HG02763 (cell line): Measurements from ENCODE around the gene CCDC181.
"Not testable (repeated sequence)": the region's sequence is repeated elsewhere in the genome, so short reads cannot be mapped to it uniquely, and the experiment has no call there.

Experiments
- ATAC-seq: cut with Tn5 transposase; IDR thresholded peaks from one replicate; pipeline ENCODE4 v1.9.1; 2021; ENCODE audit warnings: mild to moderate bottlenecking, moderate library complexity; ENCODE audit not compliant: unreplicated experiment

CCDC181 gene

DNA sequence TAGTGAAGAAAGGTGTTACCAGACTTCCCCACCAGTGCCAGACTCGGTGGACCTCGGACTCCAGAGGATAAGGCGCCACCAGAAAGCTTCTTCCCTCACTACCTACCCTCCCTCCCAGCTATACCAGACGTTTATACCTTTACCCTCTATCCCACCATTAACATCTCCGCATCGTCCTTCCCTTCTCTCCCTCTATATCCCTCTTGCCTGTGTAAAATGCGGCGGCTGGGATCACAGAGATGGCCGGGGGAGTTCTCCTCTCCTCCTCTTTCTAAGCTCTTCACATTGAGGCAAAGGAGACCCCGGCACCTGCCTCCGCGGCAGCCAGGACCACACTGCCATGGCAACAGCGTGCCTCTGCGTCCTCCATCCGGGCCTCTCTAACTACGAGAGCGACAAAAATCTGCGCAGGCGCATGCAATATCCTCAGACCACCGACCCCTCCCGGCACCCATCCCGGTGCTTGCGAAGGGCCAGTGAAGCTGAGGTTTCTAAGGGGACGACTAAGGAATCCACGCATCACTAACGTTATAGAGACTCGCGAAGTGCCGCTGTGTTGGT lies at the start of gene CCDC181:
Gene CCDC181 (minus strand): TSS at position 394 of the 561 bp plus-strand sequence. CDS start 2,547 bp downstream, outside the sequence.
- ATAC-seq = peak; percentile 67

DNA sequence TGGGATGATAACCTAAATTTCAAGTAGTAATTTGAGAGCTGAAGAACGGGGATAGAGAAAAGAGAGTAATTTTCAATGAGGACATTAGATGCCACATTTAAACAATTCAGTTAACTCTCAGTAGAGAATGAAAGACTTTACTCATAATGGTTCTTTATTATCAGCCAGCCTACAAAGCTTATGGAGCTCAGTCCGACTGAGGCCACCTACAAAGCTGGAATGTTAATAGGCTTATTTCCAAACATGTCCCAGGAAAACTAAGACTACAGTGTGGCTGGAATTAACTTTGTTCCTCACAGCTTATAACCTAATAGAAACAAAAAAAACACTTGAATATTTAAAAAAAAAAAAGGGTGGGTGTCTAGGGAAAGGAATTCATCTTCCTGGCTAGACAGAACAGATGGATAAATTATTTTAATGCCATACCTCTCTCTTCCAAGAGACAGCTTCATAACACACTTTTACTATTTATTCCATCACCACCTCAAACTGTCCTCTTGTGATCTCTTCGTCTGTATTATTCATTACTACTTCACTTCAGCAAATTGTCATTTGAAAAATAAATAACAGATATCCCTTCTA lies 48.6 kb upstream of the CCDC181 start:
- ATAC-seq = no peak

DNA sequence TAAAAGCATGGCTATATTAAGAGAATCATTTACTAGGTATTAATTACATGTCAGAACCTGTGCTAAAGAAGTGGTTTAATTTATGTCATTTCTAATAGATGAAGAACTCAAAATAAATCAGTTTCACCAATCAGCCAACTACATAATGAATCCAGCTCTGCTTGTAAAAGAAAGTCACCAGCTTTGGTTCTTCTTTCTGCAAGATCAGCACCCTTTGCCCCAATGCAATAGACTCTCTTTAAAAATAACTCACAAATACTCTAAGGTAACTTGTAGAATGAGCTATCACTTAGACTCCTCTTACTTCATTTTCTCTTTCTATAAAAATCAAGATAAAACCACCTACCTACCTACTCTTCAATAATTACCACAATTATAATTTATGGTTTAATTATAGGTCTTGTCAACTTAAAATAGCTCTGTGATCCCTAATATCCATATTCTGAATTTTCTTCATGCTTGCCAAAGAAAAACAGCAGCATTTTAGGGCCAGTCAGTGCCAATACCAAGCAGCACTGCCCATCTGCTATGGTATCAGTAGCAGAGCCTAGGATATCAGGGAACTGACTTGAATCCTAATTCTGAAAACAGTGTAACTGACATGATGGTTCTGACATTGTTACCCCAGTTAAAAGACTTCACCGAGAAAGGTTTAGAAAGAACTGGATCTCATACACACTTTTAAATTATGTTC lies 47.2 kb upstream of the CCDC181 start:
- ATAC-seq = no peak

DNA sequence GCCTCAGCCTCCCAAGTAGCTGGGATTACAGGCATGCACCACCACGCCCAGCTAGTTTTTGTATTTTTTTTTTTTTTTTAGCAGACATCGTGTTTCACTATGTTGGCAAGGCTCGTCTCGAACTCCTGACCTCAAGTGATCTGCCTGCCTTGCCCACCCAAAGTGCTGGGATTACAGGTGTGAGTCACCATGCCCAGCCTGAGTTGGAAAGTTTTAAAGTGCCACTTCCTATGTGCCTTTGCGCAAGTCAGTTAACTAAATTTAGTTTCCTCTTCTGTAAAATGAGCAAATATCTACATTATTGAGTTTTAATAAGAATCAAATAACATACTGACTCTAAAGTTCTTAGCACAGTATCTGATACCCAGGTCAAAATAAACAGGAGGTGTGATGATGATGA lies 46.1 kb upstream of the CCDC181 start:
- no peak for ATAC-seq

DNA sequence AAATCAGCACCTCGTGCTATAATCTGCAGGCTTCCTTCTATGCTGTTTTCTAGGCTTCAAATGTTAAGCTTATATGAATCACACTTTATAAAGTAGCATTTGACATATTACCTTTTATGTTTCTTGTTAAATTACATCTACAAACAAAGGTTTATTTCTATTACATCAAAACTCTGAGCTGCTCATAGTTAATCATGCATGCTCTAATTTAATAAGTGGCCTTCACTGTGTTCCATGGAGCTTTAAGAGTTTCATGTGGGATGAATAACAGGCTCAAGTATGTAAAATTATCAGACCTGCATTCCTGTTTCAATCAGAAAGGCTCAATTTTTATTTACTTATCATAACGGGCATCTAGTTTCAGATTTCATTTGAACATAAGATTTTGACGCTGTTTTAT lies 45.5 kb upstream of the CCDC181 start:
- no peak for ATAC-seq

DNA sequence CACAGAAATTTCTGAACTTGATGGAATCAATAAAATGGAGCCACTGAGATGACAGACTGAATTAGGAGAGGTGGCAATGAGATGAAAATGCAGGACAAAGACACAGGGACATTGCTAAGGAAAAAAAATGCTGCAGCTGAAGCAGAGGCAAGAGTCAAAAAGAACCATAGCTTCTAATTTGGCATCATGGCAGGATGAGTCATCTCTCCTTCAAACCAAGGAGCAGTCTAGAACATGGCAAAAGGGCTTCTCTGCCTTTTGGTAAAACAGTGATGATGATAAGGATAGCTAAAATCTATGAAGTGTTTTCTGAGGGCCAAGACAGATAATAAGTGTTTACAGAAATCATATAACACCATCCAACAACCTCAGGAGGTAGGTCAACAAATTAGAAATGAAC lies 41.7 kb upstream of the CCDC181 start:
- ATAC-seq = no peak

DNA sequence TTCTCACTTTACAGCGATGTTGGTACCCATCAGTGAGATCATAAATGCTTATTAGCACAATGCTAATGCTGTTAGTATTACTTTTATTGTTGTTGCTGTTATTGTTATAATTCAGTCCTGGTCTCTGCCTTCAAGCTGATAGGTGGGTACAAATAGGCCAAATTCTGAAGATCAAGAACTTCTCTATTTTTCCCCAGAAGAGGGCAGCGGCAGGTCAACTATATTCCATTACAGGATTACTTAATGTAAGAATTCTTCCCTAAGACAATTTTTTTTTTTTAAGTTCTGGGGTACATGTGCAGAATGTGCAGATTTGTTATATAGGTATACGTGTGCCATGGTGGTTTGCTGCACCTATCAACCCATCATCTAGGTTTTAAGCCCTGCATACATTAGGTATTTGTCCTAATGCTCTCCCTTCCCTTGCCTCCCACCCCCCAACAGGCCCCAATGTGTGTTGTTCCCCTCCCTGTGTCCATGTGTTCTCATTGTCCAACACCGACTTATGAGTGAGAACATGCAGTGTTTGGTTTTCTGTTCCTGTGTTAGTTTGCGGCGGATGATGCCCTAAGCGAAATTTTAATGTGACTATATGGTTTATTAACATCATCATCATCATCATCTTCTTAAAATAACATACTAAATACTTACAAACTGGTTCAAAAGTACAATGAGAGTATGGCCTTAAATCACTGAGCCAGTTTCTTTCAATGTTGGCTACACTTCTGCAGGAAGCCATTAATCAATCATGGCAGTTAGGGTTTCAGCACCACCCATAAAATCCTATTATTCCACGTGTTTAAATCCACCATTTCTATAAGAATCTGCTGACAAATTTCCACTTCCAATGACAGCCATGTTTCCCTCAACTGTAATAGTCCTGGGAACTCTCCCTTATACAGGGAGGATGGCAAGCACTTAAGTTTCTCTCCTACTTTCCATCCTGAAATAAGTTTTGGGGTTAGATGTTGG lies 39.3 kb upstream of the CCDC181 start:
- no peak for ATAC-seq

DNA sequence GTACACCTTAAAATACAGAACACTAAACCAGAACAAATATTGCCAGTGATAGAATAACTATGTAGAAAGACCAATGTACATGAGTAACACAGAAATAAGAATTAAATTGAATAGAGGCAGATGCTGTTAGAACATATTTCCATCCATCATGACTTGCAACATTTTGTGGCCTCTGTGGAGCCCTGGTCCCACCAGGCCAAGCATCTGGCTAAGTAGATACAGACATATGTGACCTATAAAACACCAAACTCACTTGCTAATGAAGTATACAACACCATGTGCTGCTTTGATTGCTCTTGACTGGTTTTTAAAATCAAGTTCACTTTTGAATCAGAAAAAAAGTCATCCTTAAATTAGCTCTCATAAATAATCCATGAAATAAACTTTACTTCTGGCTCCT lies 38.0 kb upstream of the CCDC181 start:
- ATAC-seq = no peak

DNA sequence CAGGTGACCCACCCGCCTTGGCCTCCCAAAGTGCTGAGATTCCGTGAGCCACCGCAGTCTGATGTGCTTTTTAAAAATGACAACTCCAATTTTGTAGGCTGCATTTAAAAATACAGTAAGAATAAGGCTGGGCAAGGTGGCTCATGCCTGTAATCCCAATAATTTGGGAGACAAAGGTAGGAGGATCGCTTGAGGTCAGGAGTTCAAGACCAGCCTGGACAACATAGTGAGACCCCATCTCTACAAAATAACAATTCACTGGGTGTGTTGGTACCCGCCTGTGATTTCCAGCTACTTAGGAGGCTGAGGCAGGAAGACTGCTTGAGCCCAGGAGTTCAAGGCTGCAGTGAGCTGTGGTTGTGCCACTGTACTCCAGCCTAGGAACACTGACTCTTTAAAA lies 35.1 kb upstream of the CCDC181 start:
- ATAC-seq = no peak

DNA sequence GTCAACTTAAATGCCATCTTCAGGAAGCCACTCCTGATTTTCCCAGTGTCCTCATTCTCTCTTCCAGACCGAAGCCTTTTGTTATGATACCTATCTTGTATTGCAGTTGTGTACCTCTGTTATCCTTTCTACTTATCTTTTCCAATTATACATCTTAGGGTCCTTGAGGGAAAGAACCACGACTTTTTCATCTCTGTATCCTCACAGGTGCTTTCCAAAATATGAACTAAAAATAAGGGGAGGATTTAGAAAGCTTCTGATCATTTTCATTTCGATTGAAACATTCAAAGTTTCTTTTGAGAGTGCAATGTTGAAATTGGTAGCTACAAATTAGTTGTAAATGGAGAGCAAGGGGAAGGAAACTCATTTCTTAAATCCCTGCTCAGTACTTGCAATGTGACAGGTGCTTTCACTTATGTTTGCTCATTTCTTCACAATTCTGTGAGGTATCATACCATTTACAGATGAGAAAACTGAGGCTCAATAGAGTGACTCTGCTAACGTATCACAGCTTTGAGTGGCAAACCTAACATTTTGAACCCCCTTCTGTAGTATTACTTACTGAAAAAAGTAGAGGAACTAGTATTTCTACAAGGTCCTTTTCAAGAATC lies 34.2 kb upstream of the CCDC181 start:
- ATAC-seq = no peak

DNA sequence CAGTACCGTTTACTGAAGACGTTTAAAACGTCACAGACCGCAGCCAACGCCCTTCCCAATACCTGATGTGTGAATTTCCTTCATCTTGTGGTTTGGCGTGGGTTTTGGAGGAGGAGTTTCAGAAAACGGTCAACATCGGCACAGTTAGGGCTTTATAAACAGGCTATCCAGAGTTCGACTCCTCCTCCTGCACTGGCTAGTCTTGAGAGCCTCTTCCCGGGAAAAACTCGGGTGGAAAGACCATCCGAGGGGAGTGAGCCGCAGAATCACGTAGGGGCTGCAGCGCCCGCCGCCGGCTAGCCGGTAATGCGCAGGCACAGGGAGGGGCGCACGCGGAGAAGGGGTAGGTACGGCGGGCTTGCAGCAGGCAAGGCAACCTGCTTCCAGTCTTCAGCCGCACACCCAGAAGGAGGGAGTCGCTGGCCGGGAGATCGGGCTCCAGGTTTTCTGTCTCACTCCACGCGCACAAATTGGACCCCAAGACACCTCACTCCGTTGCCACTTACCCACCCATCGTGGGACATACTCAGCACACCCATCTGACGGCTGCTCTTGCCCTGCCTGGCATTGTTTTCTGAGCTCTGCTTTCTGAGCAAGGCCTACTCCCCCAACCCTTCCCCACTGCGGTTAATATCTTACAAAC lies 33.0 kb upstream of the CCDC181 start:
- ATAC-seq = no peak

DNA sequence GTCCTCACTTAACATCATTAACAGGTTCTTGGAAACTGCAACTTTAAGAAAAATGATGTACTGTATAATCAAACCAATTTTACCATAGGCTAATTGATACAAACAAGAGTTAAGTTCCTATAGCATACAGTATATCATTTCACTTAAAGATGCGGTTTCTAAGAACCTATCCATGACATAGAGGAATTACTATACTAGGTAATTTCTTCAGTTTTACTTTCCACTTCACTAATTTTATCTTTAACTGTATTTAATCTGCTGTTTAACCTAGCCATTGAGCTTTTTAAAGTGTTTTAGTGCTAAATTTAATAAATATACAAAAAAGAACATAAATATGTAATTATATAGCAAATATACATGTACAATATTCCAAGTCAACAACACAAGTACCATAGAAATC lies 30.2 kb upstream of the CCDC181 start:
- no peak for ATAC-seq

DNA sequence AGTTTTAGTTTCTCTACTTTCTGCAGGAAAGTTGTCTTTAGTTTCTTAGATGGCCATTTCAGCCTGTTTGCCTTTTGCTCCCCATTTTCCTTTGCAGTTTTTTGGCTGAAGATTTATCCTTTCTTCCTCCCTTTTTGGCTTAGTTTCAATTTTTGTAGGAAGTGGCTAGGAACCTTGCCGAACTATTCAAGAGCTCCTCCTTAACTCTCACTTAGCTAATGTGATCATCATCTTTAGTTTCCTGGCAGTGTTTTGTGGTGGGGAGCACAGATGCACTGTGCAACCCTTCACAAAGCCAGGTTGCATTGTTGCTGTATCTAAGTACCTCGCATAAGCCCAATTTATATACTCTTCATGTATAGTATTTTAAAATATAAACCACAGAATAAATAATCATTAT lies 28.8 kb upstream of the CCDC181 start:
- ATAC-seq = no peak

DNA sequence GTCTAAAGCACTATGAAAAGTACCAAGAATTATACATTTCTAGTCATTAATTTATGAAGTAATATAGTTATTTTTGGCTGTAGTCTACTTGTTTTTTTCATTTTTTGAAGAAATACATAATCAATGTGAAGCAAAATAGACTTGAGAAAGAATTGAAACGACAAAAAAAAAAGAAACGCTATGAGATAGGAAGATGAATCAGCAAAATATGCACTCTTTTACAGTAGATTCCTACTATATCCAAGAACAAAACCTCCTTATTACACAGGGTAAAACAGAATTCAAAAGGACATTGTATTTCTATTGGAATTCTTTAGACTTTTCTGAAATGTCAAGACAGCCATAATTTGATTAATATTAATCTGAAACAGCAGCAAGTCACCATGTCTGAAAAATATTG lies 25.6 kb upstream of the CCDC181 start:
- no peak for ATAC-seq

DNA sequence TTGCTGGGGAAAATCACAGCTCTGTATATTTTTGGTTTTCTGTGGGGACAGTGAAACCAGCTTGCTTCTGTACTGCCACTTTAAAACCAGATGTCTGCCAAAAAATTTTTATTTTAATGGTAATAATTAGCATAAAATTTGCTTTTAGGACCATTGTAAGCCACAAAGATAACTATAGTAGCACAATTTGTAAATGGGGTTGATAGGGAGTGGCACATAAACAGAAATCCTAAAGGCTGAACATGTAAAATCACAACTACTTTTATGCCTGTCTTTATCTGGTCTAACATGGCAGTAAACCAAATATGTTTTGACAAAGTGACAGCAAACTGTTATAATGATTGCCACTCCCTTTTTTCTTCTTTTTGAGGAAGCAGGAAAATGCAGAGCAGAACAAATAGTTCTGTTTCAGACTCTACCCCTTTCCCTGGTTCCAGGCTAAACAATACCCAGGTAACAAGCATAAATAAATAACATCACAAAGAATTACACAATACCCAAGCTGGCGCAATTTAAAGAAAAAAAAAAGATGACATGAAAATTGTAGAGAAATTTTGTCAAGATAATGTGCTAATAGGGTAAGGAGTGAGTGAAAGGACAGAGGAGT lies 24.0 kb upstream of the CCDC181 start:
- no peak for ATAC-seq

DNA sequence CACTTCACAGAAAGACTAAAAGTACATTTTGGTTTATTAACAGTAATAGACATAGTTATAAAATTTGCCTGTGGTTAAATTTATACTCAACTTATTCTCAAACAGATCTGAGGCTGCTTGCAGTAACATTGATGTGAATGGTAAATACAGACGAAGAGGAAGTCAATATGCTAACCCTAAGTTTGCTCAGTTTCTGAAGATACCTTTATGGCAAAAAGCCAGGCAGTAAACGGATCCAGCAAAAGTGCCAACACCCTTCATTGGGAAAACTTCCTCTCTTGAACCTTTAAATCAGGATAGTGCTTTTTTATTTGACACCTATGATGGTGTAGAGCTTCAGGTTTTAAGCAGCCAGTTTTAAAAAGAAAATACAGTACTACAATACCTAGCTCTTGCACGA lies 16.6 kb upstream of the CCDC181 start:
- ATAC-seq = no peak

DNA sequence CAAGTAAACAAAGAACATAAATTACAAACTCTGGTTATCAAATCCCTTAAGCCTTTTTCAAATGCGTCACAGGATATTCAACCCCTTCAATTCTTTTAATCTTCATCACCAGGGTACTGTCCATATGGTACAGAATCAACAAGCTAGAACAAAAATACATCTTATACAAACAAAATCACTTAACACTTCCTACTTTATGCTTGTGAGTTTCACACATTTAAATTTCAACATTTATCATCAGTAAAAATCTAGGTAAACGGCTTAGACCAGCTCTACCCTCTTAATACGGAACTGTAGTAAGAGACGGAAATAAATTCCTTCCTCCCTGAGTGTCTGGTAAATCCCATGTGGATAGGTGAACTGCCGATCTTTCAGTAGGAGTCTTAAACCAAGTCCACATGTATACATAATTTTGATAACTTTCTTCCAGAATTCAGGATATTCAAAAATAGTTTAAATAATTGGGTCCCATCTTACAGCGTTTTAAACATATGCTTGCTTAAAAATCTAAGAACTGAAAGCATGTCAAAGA lies 1.0 kb downstream of the CCDC181 start:
- no peak for ATAC-seq

DNA sequence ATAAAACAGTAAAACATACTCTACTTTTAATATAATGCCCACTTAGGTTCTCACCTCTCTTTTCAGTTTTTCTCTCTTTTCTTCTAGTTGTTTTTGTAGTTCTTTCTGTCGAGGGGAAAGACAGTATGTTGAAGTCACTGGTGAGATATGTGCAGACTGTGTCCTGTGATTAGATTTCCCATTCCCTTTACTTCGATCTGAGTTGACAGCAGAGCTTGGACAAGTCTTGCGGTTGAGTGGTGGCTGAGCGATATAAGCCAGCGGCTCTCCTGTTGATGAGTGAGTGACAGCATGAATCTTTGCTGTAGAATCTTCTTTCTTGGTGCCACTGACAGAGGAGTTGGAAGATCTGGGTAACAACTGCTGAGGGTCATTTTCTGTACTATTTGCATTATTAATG lies 6.0 kb downstream of the CCDC181 start:
- no peak for ATAC-seq

DNA sequence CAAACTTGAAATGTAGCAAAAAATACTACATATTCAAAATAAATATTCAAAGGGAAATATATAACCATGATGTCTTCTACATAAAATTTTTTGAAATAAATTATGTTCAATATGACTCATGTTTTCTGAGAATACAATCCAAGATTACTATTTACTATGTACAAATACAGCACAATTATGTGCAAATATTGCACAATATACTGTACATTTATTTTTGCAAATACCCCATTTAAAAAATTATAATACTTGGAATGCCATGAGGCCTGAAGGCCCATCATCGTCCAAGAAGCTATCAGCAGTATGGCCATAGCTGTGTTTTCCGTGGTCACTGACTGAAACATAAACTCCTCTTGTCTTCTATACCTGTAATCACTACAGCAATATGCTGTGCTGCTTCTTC lies 12.3 kb downstream of the CCDC181 start:
- no peak for ATAC-seq

DNA sequence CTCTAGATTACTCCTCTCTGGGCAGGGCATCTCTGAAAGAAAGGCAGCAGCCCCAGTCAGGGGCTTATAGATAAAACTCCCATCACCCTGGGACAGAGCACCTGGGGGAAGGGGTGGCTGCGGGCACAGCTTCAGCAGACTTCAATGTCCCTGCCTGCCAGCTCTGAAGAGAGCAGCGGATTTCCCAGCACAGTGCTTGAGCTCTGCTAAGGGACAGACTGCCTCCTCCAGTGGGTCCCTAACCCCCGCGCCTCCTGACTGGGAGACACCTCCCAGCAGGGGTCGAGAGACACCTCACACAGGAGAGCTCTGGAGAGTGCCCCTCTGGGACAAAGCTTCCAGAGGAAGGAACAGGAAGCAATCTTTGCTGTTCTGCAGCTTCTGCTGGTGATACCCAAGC lies 18.9 kb downstream of the CCDC181 start:
- not testable (repeated sequence) for ATAC-seq
